ENCODE measurements around the gene PRKCZ.

PRKCZ gene

GRCh38 chr1:2019571-2020309, 30.5 kb upstream of the PRKCZ start:
- H3K4me3 ChIP-seq (ENCODE audit: low read depth, low read length), result no peak overlapping the region
- no peak for DNase-seq (ENCODE audit: low read depth)
- TF ChIP-seq, protein P1, sequence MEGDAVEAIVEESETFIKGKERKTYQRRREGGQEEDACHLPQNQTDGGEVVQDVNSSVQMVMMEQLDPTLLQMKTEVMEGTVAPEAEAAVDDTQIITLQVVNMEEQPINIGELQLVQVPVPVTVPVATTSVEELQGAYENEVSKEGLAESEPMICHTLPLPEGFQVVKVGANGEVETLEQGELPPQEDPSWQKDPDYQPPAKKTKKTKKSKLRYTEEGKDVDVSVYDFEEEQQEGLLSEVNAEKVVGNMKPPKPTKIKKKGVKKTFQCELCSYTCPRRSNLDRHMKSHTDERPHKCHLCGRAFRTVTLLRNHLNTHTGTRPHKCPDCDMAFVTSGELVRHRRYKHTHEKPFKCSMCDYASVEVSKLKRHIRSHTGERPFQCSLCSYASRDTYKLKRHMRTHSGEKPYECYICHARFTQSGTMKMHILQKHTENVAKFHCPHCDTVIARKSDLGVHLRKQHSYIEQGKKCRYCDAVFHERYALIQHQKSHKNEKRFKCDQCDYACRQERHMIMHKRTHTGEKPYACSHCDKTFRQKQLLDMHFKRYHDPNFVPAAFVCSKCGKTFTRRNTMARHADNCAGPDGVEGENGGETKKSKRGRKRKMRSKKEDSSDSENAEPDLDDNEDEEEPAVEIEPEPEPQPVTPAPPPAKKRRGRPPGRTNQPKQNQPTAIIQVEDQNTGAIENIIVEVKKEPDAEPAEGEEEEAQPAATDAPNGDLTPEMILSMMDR (IDR thresholded peaks at IDR 0.05; ENCODE audit: insufficient read depth, low read depth, low read length, missing control alignments), result no peak

DNA sequence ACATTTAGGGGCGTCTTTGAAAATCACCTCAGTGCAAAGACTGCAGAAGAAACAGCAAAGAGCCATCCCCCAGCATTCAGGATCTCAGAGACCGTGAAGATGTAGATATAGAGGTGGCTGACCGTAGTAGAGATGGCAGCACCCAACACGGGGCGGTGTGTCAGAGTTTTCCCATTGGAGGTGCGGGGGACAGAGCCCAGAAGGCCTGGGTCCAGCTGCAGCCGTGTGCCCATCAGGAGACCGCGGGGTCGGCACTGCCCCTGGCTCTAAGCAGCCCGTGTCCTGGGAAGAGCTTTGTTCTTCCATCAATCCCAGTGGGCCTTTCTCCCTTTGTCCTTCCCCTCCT, 29.9 kb upstream of the PRKCZ start:
- no peak overlapping the region for H3K4me3 ChIP-seq (ENCODE audit: low read depth, low read length)
- TF ChIP-seq, protein P1 (IDR thresholded peaks at IDR 0.05; ENCODE audit: insufficient read depth, low read depth, low read length, missing control alignments), result no peak
- DNase-seq (ENCODE audit: low read depth), result no peak

GRCh38 chr1:2021550-2021949, 28.7 kb upstream of the PRKCZ start:
- no peak overlapping the region for H3K4me3 ChIP-seq (ENCODE audit: low read depth, low read length)
- TF ChIP-seq, protein P1 (IDR thresholded peaks at IDR 0.05; ENCODE audit: insufficient read depth, low read depth, low read length, missing control alignments), result no peak
- DNase-seq (ENCODE audit: low read depth), result no peak

- no peak for DNase-seq (ENCODE audit: low read depth)
- TF ChIP-seq, protein P1 (IDR thresholded peaks at IDR 0.05; ENCODE audit: insufficient read depth, low read depth, low read length, missing control alignments), result no peak
- H3K4me3 ChIP-seq (ENCODE audit: low read depth, low read length), result no peak overlapping the region
Measured at GRCh38 chr1:2022063-2022770, 28.0 kb upstream of the PRKCZ start.

- H3K4me3 ChIP-seq (ENCODE audit: low read depth, low read length), result no peak overlapping the region
- no peak for DNase-seq (ENCODE audit: low read depth)
- TF ChIP-seq, protein P1 (IDR thresholded peaks at IDR 0.05; ENCODE audit: insufficient read depth, low read depth, low read length, missing control alignments), result no peak
Measured at GRCh38 chr1:2023187-2023586, 27.0 kb upstream of the PRKCZ start.

- DNase-seq (ENCODE audit: low read depth), result no peak
- TF ChIP-seq, protein P1 (IDR thresholded peaks at IDR 0.05; ENCODE audit: insufficient read depth, low read depth, low read length, missing control alignments), result no peak
- no peak overlapping the region for H3K4me3 ChIP-seq (ENCODE audit: low read depth, low read length)
Measured at GRCh38 chr1:2024451-2024850, 25.8 kb upstream of the PRKCZ start.
